NB4 (cell line): ENCODE results near the gene VPS13C.

ENCODE experiments used
- POLR2A ChIP-seq: IDR thresholded peaks from 2 replicates; pipeline ENCODE4 v1.6.1; 2011; ENCODE audit warnings: mild to moderate bottlenecking; ENCODE audit not compliant: insufficient read length; ENCODE audit errors: extremely low read depth
- TF ChIP-seq, protein P1 (sequence below): IDR thresholded peaks from one replicate; pipeline ENCODE4 v1.5.1; 2012; ENCODE audit warnings: low read depth, low read length
- TF ChIP-seq, protein P2 (sequence below): IDR thresholded peaks from 2 replicates; pipeline ENCODE4 v1.6.1; 2011; ENCODE audit warnings: low read depth, low read length

DNA sequence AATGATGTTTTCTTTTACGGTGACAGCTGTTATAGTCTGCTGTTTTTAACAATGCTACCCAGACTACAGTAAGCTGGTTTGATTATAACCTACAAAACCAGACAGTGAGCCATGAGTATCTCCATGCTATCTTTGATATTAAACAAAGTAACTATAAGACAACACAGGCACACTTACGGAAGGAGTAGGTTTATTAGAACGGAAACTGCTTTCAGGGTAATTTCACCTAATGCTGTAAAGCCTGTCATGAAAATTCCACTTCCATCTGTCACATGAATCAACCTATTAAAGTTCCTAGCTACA lies 33.0 kb downstream of the VPS13C start:
- TF ChIP-seq, protein P1, sequence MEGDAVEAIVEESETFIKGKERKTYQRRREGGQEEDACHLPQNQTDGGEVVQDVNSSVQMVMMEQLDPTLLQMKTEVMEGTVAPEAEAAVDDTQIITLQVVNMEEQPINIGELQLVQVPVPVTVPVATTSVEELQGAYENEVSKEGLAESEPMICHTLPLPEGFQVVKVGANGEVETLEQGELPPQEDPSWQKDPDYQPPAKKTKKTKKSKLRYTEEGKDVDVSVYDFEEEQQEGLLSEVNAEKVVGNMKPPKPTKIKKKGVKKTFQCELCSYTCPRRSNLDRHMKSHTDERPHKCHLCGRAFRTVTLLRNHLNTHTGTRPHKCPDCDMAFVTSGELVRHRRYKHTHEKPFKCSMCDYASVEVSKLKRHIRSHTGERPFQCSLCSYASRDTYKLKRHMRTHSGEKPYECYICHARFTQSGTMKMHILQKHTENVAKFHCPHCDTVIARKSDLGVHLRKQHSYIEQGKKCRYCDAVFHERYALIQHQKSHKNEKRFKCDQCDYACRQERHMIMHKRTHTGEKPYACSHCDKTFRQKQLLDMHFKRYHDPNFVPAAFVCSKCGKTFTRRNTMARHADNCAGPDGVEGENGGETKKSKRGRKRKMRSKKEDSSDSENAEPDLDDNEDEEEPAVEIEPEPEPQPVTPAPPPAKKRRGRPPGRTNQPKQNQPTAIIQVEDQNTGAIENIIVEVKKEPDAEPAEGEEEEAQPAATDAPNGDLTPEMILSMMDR, result no peak
- TF ChIP-seq POLR2A, result no peak
- TF ChIP-seq, protein P2, sequence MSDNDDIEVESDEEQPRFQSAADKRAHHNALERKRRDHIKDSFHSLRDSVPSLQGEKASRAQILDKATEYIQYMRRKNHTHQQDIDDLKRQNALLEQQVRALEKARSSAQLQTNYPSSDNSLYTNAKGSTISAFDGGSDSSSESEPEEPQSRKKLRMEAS, result no peak
